HFFc6 (cell line): ENCODE measurements around the gene CASK. TPM values are rescaled to one million over a fixed set of nuclear protein-coding genes. Genes with fewer than 3 reads are reported as not detected.
"Not testable (repeated sequence)": the region's sequence is repeated elsewhere in the genome, so short reads cannot be mapped to it uniquely, and the experiment has no call there.

Experiments
- DNase-seq: peaks from one replicate; pipeline ENCODE4 v3.0.0-alpha.2; 2018
- H3K27ac Mint-ChIP-seq: 2 replicates; pipeline ENCODE4 v1.8.0; 2020; ENCODE audit warnings: mild to moderate bottlenecking, mixed read lengths
- H3K27me3 Mint-ChIP-seq: 2 replicates; pipeline ENCODE4 v1.8.0; 2021; ENCODE audit warnings: mild to moderate bottlenecking, moderate library complexity, mixed read lengths; ENCODE audit not compliant: insufficient read depth
- H3K36me3 Mint-ChIP-seq: 2 replicates; pipeline ENCODE4 v1.8.0; 2021; ENCODE audit warnings: low read depth, mixed read lengths
- H3K4me1 Mint-ChIP-seq: 2 replicates; pipeline ENCODE4 v1.8.0; 2020; ENCODE audit warnings: low read depth, mixed read lengths
- H3K4me3 Mint-ChIP-seq: 2 replicates; pipeline ENCODE4 v1.8.0; 2020; ENCODE audit warnings: mild to moderate bottlenecking, moderate library complexity, mixed read lengths
- H3K9me3 Mint-ChIP-seq: 2 replicates; pipeline ENCODE4 v1.8.0; 2020; ENCODE audit warnings: mild to moderate bottlenecking, mixed read lengths
- total RNA-seq, 6 experiments: library from RNA; stranded (reverse); fragmentation: NEBNext Ultra II Directional; extraction: Animal tissue kit (Norgen Biotek cat#: 25700); gene quantifications; 2 replicates in 1 of 6; 3 replicates in 5 of 6; pipeline ENCODE4 v1.2.3, GENCODE V29; 2021
- TF ChIP-seq, protein P1 (sequence below): fragments of 200-600 bp; sonication (generic); IDR thresholded peaks from 2 replicates; pipeline ENCODE4 v1.5.0; 2021; ENCODE audit warnings: antibody characterized with exemption, mild to moderate bottlenecking

CASK gene
- total RNA-seq, 6 experiments from 2014 or later: 34.7 to 37.1 (median 35.4) TPM

DNA sequence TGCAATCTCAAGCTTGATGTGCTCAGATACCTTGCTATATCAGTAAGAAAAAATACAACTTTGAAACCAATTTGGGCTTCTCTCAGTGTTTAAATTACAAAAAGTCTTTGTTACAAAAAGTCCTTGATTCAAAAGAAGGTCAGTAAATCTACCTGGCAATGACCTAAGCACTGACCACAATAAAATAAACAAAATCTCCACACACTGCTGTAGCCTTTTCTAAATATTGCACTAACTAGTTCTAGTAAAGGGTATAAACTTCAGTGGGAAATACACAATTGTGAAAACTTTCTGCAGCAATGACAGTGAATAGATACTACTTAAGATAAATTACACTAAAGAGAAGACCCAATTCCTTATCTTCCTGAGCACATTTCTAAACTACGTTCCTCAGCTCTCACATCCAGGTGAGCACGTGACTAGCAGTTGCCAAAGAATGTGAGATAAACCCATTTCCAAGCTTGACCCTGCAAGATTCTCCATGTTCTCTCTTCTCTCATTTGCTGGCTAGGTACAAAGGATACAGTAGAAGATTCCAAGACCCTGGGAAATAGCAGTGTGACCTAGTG, 316.0 kb downstream of the CASK start:
- Mint-ChIP-seq H3K27ac (no peak overlapping the region), H3K27me3 (no peaks in the 10 kb centered on the region), H3K36me3 (no peaks in the 10 kb centered on the region), H3K4me3 (no peak overlapping the region), H3K9me3 (no peaks in the 10 kb centered on the region), H3K4me1 (peaks cover 20% of the 10 kb centered on the region; the same call in 1 of the 2 replicates)
- TF ChIP-seq, protein P1, sequence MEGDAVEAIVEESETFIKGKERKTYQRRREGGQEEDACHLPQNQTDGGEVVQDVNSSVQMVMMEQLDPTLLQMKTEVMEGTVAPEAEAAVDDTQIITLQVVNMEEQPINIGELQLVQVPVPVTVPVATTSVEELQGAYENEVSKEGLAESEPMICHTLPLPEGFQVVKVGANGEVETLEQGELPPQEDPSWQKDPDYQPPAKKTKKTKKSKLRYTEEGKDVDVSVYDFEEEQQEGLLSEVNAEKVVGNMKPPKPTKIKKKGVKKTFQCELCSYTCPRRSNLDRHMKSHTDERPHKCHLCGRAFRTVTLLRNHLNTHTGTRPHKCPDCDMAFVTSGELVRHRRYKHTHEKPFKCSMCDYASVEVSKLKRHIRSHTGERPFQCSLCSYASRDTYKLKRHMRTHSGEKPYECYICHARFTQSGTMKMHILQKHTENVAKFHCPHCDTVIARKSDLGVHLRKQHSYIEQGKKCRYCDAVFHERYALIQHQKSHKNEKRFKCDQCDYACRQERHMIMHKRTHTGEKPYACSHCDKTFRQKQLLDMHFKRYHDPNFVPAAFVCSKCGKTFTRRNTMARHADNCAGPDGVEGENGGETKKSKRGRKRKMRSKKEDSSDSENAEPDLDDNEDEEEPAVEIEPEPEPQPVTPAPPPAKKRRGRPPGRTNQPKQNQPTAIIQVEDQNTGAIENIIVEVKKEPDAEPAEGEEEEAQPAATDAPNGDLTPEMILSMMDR: no peak
- DNase-seq: no peak

DNA sequence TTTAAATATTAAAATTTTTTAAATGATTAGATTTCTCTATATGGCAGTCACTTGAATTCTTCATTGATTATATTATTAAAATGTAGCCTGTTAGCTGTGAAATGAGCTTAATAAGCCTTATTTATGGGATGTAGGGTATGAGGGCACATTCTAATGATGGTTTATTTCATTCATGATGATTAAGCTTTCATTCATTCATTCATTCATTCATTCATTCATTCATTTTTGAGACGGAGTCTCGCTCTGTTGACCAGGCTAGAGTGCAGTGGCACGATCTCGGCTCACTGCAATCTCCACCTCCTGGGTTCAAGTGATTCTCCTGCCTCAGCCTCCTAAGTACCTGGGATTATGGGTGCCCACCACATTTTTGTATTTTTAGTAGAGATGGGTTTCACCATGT, 317.3 kb downstream of the CASK start:
- DNase-seq, H3K27me3 Mint-ChIP-seq, H3K27ac Mint-ChIP-seq, H3K4me3 Mint-ChIP-seq, H3K36me3 Mint-ChIP-seq, H3K9me3 Mint-ChIP-seq: not testable (repeated sequence)
- peaks cover 21% of the 10 kb centered on the region; the same call in 1 of the 2 replicates for H3K4me1 Mint-ChIP-seq

DNA sequence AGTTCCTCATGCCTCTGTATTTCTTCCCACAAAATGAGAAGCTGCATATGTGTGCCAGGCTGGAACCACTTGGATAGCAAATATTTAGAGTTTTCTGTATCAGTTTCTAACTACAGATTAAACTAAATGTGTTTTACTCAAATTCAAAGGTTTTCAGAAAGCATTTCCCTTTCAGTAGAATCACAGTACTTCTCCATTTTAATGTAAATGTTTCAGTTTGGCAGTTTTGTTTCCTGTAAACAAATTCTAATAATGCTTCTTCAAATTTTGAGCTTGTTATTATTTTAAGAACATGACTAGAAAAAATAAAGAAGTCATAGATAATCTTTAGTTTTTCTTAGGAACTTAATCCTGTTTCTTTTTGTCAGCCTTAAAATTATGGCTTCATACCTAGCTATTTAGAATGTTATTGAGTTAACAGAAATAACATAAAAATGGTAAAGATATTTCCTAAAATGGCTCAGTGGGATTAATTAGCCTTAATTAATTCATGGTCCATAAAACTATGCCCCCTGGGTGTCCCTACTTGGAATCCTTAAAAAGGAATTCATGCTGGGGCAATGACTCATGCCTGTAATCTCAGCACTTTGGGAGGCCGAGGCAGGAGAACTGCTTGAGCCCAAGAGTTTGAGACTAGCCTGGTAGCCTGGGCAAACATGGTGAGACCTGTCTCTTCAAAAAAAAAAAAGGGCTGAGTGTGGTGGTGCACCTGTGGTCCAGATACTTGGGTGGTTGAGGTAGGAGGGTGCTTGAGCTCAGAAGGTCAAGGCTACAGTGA, 318.4 kb downstream of the CASK start:
- no peaks in the 10 kb centered on the region for H3K9me3 Mint-ChIP-seq
- H3K36me3 Mint-ChIP-seq: no peaks in the 10 kb centered on the region
- peaks cover 32% of the 10 kb centered on the region for H3K4me1 Mint-ChIP-seq
- TF ChIP-seq, protein P1: no peak
- peak overlapping the region; percentile 61; the same call in 1 of the 2 replicates for H3K27ac Mint-ChIP-seq
- H3K27me3 Mint-ChIP-seq: no peaks in the 10 kb centered on the region
- H3K4me3 Mint-ChIP-seq: no peak overlapping the region
- DNase-seq: no peak

DNA sequence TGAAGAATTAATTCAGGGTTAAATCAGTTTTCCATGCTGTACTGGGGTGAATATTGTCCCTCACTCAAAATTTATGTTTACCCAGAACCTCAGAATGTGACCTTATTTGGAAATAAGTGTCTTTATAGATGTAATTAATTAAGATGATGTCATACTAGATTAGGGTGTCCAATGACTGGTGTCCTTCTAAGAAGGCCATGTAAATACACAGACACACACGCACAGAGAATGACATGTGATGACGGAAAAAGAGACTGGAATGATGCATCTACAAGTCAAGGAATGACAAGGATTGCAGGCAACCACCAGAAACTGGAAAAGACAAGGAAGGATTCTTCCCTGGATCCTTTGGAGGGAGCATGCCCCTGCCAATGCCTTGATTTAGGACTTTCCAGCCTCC, 319.2 kb downstream of the CASK start:
- H3K9me3 Mint-ChIP-seq: no peaks in the 10 kb centered on the region
- no peak for DNase-seq
- no peak overlapping the region for H3K4me3 Mint-ChIP-seq
- H3K27ac Mint-ChIP-seq: no peak overlapping the region
- H3K27me3 Mint-ChIP-seq: no peaks in the 10 kb centered on the region
- no peaks in the 10 kb centered on the region for H3K36me3 Mint-ChIP-seq
- TF ChIP-seq, protein P1: no peak
- H3K4me1 Mint-ChIP-seq: peaks cover 38% of the 10 kb centered on the region

DNA sequence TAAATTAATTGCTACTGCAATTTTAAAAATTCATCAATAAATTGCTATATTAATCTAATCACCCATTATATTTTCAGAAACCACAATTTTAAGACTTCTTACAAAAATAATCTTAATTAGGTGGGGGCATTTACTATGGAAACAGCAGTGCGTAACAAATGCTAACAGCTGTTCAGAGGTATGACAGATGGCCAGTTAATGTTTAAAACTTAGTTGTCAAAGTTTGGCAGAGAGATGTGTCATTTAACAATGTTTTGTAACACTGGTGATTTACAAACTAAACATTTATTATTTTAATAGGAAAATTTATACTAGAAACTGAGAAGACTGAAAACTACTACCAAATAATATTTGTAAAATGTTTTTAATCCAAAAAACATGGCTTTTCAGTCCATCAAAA, 319.8 kb downstream of the CASK start:
- DNase-seq: no peak
- Mint-ChIP-seq H3K4me3 (no peak overlapping the region), H3K36me3 (no peaks in the 10 kb centered on the region), H3K9me3 (no peaks in the 10 kb centered on the region), H3K27ac (no peak overlapping the region), H3K4me1 (peaks cover 38% of the 10 kb centered on the region), H3K27me3 (no peaks in the 10 kb centered on the region)
- TF ChIP-seq, protein P1: no peak

DNA sequence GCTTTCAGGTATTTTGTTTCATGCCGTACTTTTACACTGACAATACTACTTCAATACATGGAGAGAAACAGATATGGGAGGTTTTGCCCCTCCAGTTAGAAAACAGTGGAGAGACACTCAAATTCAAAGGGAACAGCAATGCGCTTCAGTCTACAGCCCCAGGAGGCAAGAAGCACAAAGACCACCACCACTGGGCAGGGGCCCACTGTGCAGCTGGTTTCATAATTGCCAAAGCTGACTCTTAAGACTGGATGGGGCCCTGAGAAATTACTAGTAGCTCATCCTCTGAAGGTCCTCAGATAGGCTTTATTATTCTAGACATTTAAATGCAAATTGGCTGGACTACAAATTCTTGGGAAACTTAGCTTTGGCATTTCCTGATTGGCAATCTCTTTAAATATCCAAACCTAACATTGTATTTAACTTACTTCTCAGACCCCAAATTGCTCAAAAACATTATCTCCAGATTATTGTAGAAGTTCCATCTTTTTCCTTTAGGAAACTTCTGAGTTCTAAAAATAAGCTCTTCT, 320.5 kb downstream of the CASK start:
- Mint-ChIP-seq H3K27me3 (no peaks in the 10 kb centered on the region), H3K9me3 (no peaks in the 10 kb centered on the region), H3K27ac (no peak overlapping the region), H3K36me3 (no peaks in the 10 kb centered on the region), H3K4me3 (no peak overlapping the region), H3K4me1 (peaks cover 38% of the 10 kb centered on the region)
- TF ChIP-seq, protein P1: no peak
- no peak for DNase-seq
